HG03064 (cell line): Measurements from ENCODE around the gene BMF.
"Not testable (repeated sequence)": the region's sequence is repeated elsewhere in the genome, so short reads cannot be mapped to it uniquely, and the experiment has no call there.

Experiments used
- ATAC-seq: cut with Tn5 transposase; IDR thresholded peaks from one replicate; pipeline ENCODE4 v1.9.1; 2021; ENCODE audit warnings: low read depth; ENCODE audit not compliant: unreplicated experiment

BMF gene, protein sequence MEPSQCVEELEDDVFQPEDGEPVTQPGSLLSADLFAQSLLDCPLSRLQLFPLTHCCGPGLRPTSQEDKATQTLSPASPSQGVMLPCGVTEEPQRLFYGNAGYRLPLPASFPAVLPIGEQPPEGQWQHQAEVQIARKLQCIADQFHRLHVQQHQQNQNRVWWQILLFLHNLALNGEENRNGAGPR

DNA sequence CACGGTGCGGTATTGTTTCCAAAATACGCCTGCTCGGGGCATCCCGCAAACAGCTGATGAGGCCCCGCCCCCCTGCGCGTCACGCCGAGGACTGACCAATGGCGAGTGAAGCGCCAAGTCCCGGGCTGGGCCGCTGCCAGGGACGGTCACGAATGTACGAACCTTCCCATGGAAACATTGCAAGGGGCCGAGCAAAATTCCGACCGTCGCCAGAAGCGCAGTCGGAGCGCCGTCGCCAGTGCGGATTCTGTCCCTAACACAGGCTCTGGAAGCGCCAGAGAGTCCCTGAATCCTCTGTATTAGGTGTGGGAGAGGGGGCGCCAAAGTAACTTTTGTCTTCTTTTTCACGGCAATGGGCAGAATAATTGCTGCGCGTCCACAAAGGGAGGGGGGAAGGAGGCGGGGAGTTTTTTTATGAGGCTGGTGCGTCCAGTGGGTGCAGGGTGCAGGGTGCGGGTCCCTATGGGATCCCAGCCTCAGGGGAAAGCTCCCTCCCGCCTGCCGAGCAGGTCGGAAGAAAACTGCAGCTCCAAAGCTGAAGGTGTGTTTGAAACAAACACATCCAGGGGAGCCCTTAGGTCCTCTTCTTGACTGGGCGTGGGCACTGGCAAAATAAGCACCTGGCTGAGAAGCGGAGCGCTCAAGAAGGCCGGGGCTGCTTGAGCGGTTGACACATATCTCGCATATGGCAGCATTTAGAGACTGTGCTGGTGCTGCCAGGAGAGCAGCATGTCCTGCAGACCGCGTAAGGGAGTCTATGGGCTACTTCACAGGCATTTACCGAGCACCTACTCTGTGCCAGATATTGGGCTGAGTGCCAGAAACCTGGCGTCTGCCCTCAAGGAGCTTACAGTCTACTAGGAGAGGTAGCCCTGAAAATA lies at the start of gene BMF:
Gene BMF (minus strand): TSS at position 25 of the 881 bp plus-strand sequence. CDS start 2,793 bp downstream, outside the sequence.
- ATAC-seq: peak; percentile 50

DNA sequence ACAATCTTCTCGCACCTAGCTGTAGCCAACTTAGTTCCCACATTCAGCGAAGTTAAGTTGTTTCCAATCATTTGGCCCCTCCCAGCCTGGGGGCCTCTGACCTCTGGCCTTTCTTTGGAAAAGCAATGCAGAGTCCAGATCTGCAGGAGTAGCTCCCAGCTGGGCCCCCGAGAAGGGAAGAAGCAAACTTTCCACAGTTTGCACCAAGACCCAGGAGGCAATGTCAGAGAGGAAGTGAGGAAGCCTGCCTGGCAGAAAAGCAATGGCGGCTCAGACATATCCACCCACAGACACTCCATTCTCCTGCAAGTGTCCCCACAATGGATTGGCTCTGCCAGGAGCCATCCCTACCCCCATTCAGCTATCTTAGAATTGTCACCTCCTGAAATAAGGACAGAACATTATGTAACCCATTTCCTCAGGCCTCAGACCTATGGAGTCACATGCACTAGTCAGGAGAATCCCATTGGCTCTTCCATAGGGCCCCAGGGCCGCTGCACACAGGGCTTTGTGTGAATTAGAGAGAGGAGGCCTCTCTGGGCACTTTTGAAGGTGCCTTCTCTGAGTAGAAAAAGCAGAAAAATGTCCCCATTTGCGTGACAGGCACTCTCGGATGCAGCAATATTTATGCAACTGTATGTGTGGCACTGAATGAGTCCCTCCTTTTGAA lies 49.2 kb upstream of the BMF start:
- no peak for ATAC-seq

DNA sequence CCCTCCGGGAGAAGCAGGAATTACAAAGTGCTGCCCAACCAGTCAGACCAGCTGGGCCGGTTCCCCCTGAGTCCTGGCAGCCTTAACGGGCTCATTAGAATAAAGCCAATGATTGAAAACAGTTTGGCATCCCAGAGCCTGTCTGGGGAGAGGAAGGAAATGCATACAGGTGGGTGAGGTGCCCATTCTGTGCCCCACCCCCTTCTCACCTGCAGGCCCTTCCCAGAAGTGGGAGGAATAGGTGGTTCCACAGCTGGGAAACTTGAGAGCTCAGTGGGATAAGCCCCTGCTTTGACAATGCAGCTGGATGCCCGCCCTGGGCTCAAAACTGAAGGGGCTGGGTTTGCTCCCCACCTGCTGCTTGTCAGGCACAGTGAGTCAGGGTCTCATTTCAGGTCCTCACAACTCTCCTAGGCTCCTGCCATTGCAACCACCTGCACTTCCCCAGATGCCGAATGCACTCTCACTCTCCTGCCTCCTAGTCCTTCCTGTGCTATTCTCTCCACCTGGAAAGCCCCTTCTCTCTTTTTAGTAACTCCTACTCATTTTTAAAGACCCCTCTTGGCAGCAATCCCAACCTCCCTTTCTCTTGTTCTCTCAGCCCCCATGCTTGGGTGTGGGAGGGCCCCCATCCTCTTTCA lies 46.7 kb upstream of the BMF start:
- ATAC-seq: no peak

DNA sequence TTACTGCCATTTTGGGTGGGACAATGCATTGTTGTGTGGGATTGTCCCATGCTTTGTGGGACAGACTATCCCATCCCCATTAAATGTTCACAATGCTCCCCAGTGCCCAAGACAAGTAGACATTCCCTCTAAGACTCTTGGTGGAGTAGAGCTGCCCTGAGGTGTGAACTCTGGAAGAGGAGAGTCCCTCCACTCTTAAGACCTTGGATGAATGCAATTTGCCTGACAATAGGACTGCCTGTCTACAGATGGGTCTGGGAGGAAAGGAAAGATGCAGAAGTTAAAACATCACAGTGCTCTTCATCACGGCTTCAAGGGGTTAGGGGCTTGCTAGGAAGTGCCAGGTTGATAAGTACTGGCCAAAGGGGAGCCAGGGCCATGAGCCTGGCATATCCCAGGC lies 46.1 kb upstream of the BMF start:
- ATAC-seq: not testable (repeated sequence)

DNA sequence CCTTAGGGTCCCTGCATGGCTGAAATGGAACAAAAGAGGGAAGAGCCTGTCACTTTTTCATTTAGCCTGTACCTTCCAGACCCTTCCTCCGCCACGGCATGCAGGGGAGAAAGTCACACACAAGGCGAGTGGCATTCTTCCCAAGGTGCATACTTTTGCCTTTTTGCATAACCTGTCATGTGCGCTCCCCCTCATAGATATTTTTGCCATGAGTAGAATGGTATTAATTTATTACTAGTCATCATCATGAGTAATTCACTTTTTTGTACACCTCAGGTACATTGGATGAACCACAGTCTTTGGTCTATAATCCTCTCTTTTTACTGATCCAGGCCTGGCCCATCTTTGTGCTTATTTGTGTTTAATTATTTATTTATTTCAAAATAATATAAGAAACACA lies 43.3 kb upstream of the BMF start:
- no peak for ATAC-seq

DNA sequence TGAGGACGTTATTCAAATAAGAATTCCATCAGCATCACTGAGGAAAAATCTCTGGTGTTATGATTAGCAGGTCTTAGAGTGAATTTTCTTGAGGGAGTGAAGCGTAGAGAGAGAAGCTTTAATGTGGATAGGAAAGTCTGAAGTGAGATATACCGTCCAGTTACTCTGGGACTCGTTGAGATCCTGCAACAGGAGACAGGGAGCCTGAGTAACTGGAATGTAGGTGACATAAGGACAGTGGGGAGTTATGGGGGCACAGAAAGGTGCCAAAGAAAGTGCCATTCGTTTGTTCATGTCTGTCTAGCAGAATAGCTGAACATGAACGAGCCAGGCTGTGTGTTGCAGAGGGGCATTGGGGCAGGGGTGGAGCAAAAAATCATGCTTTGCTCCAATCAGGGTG lies 42.8 kb upstream of the BMF start:
- ATAC-seq: no peak

DNA sequence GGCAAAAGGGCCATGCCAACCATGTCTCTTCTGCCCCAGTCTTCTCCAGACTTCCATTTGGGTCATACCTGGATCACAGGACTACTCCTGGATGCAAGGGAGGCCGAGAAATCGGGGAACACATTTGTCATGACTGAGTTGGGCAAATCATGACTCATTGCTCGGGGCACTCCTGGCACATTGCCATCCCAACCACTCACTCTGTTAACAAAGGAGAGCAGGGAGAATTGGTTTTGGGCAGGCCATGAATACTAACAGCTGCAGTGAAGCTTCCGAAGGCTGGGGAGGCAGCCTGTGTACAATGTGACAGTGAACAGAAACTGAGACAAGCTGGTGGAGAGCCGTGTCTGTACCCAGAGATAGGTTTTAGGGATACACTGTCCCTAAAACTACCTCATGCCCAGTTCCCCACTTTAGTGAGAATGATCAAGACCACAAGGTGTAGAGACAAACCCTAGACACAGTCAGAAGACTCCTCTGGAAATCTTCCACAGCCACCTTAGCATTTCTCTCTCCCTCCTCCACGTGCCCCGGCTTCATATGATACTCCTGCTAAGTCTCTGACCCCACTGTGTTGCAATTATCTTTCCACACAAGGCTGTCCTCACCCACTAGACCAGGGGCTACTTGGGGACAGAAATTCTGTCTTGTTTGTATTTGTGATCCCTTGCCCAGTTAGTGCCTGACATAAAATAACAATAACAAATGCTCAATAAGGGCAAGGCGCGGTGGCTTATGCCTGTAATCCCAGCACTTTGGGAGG lies 41.7 kb upstream of the BMF start:
- ATAC-seq: no peak

DNA sequence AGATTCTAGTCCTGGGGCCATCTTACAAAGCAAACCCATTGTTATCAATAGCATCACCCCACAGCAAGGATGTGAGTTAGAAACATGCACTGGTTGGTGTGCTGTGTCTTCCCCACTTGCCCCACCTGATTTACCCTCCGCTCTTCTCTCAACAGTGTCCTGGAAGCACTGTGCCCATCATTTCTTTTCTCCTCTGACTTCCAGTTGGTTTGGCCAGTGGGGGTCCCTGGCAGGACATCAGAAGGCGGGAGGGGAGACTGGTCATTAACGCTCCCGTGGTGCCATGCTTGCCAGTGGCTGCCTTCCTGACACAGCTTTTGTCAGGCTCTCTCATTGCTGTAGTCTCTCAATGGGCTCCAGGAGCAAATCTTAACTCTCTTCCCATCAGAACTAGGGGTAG lies 40.7 kb upstream of the BMF start:
- ATAC-seq: no peak

DNA sequence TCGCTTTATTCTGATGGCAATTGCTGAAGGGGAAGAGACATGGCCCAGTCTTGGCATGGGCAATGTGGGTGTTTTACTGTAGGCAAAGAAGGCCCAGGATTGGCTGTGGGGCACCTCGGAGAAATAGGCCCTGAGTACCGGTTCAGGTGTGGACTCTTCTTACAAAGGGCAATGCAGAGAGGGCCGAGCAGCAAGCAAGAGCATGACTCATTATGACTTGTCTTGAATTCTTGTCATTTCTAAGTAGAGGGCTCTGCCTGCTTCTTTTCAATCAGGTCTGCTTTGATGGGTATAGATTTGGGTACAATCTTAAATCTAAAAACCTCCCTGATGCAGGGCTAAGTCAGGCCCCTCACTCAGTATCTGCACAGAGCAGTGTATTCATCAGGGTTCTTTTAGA lies 37.4 kb upstream of the BMF start:
- ATAC-seq: no peak

DNA sequence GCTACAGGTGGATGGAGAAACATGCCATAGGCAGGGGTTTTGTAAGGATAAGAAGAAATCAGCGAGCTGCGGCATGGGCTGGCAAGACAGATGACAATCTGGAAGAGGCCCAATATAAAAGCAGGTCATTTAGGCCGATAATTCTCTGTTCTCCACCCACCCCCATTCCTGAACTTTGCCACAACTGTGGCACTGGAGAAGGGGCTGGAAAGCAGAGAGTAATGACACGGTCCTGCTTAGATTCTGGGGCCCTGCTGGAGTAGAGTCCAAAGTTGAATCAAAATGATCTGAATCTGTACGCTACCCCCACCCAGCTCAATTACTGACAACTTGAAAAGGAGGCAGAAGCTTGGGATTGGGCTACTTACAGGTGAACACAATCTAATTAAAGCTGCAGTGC lies 33.7 kb upstream of the BMF start:
- ATAC-seq: no peak

DNA sequence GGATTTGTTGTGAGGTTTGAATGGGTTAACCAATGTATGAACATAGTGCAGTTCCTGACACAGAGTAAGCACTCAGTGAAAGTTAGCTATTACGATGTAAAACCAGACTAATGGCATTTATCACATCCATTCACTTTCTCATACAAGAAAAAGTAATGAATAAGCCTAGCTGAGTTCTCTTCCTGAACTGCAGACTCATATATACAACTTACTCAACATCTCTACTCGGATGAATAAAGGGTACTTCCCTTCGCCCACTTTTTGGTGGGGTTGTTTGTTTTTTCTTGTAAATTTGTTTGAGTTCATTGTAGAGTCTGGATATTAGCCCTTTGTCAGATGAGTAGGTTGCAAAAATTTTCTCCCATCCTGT lies 29.5 kb upstream of the BMF start:
- ATAC-seq: not testable (repeated sequence)

DNA sequence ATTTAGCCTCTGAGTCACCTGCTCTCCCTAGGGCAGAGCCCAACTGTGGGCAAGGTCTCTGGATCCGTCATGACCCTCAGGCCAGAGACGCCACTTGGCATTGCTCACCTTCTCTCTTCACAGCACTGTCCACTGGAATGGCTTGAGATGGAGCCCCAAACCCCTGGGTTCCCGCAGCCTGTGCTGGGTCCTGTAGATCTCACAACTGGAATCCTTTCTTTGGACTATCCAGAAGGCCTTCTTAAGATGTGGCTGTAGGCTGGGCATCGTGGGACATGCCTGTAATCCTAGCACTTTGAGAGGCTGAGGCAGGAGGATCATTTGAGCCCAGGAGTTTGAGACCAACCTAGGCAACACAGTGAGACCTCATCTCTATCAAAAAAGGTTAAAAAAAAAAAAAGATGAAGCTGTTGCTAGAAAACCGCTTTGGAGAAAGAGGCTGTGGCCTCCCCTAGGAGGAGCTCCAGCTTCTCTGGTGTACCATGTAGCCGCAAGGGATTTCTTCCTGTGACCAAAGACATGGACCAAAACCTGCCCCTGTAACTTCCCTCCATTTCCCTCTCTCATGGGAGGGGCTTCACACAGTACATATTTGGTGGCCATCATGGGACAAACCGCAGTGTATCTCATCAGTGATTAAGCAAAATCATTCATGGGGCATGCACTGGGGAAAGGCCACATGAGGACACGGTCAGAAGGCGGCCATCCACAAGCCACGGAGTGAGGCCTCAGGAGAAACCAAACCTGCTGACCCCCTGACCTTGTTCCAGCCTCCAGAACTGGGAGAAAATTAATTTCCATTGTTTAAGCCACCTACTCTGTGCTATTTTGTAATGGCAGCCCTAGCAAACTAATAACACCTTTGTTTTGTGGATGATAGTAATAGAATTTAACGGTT lies 28.9 kb upstream of the BMF start:
- ATAC-seq: no peak

DNA sequence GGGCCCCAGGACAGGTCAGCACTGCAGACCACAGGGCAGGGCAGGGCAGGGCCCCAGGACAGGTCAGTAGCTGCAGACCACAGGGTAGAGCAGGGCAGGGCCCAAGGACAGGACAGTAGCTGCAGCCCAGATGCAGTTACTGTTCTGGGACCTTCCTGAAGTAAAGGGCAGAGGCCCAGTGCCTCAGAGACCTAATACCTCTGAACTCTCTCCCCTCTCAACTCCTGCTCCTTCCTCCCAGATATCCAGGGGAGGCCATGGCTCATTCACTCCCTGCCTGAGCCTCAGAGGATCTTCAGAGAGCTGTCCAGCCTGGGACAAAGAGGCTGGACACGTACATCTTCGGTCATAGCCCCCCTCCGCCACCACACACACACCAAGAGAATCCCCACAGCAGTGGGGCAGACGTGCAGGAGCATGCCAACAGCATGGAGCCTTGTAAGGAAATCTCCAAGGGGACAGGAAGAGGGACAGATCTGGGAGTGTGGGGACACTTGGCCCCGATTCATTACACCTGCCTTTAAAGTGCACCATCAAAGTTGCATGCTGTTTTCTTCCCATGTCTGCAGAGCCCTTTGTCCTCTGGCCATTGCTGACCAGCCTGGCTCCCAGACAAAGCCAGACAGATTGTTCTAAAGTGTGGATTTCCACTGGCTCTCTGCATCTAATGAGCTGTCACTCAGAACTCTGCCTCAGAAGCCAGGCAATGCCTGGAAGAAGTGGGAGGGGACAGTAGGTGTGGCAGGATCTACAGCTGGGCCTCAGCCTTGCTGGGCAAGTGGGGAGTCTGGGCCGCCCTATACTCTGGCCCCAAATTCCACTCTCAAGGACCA lies 28.0 kb upstream of the BMF start:
- no peak for ATAC-seq

DNA sequence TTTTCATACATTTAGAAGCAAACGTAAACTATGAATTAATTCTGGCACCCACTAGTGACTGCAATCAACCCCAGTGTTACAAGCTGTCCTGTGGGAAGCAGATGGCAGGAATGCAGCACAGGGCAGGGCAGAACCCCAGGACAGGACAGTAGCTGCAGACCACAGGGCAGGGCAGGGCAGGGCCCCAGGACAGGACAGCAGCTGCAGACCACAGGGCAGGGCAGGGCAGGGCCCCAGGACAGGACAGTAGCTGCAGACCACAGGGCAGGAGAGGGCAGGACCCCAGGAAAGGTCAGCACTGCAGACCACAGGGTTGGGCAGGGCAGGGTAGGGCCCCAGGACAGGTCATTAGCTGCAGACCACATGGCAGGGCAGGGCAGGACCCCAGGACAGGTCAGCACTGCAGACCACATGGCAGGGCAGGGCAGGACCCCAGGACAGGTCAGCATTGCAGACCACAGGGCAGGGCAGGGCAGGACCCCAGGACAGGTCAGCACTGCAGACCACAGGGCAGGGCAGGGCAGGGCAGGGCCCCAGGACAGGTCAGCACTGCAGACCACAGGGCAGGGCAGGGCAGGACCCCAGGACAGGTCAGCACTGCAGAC lies 27.3 kb upstream of the BMF start:
- ATAC-seq: not testable (repeated sequence)

DNA sequence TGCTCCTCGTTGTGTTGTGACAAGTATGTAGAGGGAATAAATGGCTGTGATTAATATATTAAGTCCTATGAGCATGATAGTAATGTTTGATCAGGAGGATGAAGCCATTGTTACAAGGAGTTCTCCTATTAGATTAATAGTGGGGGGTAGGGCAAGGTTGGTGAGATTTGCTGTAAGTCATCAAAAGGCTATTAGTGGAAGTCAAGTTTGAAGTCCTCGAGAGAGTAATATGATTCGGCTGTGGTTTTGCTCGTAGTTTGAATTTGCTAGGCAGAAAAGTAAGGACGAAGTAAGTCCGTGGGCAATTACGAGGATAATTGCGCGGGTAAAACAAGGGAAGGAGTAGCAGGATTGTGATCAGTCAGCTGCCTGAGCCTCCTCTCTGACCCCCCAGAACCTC lies 26.2 kb upstream of the BMF start:
- ATAC-seq: no peak

DNA sequence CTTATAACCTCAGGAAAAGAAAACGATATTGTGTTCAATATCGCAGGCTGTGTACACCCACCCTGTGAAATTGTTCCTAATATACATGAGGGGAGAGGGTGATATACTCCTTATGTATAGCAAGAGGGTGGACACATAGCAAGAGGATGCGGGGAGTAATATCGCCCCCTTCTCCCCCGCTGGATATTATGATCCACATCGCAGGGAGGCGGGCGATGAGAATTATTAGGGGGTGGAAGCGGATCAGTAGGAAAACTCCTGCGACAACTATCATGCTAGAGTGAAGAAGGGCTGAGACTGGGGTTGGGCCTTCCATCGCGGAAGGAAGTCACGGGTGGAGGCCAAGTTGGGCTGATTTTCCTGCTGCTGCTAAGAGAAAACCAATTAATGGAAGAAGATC lies 24.9 kb upstream of the BMF start:
- no peak for ATAC-seq

DNA sequence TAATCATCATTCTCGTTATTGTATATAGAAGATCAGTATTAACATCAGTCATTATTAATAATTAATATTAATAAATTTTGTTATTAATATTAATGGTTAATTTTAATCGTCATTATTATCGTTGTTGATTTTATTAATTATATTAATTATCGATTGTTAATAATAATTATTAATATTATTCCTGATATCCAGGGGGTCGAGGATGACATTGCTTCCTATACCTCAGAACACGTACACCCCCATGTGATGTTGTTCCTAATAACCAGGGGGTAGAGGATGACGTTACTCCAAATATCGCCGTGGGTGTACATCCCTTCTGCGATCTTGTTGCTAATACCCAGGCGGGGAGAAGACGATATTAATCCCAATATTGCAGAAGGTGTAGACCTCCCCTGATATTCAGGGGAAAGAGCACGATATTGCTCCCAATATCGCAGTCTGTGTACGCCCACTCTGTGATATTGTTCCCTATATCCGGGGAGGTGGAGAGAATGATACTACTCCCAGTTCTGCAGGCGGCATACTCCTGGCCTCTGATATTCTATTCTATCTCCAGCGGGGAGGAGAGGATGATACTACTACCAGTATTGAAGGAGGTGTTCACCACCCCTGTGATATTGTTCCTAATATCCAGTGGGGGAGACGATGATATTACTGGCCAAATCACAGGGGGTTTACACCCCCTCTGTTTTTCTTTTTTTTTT lies 22.3 kb upstream of the BMF start:
- no peak for ATAC-seq

DNA sequence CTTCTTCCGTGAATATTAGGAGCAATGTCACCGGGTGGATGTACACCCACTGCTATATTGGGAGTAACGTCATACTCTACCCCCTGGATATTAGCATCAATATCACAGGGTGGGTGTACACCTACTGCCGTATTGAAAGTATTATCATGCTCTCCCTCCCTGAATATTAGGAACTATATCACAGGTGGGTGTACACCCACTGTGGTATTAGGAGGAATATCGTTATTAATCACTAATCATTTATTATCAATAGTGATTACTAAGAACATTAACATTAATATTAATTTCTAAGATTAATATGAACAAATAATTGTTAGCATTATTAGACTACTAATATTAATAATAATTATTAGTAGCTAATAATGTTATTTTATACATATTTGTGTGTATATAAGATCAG lies 21.4 kb upstream of the BMF start:
- no peak for ATAC-seq
